GM10248 (cell line): Measurements from ENCODE around the gene CD96.

Experiments used
- CTCF ChIA-PET: fragments of 300-600 bp; sonication (Branson Sonifier 250); formaldehyde crosslinking; extraction: SDS; loops from one replicate; lab custom pipeline; 2021; ENCODE audit warnings: antibody characterized with exemption; lab: Yijun Ruan, JAX
- POLR2A ChIA-PET: fragments of 350-650 bp; sonication (Branson Sonifier 250); formaldehyde crosslinking; extraction: SDS; loops from one replicate; lab custom pipeline; 2020; ENCODE audit warnings: antibody characterized with exemption; lab: Yijun Ruan, JAX
- DNase-seq: peaks from one replicate; pipeline ENCODE4 v3.0.0; 2012; ENCODE audit errors: extremely low spot score
- TF ChIP-seq, protein P1 (sequence below): IDR thresholded peaks from 2 replicates; pipeline ENCODE4 v1.5.1; 2012; ENCODE audit warnings: mild to moderate bottlenecking, low read depth; ENCODE audit errors: extremely low read depth, missing control alignments, control extremely low read depth

Gene CD96

DNA sequence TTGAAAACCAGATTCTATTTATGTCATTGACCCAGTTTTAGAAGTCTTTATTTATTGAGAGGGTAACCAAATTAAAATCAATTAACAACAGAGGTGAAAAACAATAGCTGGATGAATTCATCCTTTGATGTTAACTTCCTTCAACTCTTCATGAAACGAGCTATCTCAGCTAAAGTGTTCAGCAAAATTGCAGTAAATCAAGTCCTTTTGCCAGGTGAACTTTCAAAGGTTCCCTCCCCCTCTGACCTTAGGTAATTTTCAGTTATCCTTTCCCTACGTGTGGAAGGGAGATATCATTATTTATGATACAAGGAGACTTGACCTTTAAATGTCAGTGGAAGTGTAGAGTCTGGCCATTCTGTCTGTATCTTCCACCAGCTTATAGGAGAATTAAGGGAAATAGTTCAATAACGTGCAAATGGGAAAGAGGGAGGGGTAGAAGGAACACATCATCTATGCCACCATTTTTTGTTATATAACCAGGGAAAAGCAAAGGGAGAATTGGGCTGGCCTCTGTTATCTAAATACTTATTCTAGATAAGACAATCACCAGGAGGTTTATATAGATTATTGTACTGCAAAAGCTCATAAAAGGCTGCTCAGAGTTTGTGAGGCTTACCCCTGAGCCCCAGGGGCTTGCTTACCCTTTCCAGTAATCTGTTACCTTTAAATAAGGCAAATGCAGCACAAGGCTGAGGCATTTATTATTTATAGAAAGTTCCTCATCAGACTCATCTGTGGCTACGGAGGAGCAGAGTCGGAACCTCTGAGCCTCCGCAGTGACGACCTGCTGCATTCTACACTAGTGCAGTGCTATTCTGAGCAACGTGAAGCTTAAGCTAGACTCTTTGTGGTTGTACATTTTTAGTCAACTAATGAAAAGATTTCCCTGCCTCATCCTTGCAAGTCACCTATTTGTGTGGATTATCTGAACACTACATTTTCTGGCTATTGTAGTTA is 150.9 kb downstream of the CD96 start:
- TF ChIP-seq, protein P1, sequence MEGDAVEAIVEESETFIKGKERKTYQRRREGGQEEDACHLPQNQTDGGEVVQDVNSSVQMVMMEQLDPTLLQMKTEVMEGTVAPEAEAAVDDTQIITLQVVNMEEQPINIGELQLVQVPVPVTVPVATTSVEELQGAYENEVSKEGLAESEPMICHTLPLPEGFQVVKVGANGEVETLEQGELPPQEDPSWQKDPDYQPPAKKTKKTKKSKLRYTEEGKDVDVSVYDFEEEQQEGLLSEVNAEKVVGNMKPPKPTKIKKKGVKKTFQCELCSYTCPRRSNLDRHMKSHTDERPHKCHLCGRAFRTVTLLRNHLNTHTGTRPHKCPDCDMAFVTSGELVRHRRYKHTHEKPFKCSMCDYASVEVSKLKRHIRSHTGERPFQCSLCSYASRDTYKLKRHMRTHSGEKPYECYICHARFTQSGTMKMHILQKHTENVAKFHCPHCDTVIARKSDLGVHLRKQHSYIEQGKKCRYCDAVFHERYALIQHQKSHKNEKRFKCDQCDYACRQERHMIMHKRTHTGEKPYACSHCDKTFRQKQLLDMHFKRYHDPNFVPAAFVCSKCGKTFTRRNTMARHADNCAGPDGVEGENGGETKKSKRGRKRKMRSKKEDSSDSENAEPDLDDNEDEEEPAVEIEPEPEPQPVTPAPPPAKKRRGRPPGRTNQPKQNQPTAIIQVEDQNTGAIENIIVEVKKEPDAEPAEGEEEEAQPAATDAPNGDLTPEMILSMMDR: no peak
- POLR2A ChIA-PET: no interaction called here
- DNase-seq: no peak
- CTCF ChIA-PET: interaction anchor here (0.9 to 5.1 kb wide), 10 partner anchors 8 to 351 kb away, joined by 3 to 53 read pairs (median 8); no protein-coding TSS in a partner anchor

DNA sequence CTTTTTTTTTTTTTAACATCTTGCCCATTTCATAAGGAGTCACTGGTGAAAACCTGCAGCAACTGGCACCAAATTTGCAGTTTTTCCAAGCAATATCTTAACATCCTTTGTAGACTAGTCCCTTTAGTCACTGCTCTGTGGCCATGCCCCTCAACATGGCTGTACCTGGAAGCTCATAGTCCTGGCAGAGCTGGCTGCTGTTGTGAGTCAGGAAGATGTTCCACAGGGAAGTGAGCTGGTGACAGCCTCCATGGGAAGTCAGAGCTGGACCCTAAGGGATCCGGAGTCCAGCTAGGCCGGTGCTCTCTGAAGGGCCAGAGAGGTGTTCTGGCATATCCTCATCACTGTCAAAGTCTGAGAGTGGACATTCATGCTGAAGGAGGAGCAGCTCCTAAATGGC is 152.5 kb downstream of the CD96 start:
- POLR2A ChIA-PET: no interaction called here
- CTCF ChIA-PET: interaction anchor here (0.9 to 5.1 kb wide), 6 partner anchors 13 to 319 kb away, joined by 3 to 53 read pairs (median 9); no protein-coding TSS in a partner anchor

DNA sequence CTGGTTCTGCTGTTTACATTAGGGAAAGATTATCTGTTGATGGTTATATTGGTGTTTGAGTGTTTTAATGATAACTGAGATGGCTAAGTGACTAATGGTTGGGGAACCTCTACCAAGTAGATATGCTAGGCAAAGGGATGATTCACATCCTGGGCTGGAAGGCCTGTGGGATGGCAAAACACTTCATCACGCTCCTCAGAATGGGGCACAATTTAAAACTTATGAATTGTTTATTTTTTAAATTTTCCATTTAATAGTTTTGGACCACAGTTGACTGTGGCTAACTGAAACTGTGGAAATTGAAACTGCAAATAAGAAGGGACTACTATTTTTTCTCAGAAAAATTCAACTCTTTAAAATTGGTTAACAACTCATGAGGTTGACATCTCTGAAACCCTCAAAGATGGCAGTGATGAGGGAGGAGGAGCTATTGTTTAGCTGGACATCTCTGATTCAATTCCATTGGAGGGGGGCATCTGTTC is 153.7 kb downstream of the CD96 start:
- POLR2A ChIA-PET: no interaction called here
- DNase-seq: no peak
- TF ChIP-seq, protein P1: no peak
- CTCF ChIA-PET: interaction anchor here (0.9 to 2.0 kb wide), 9 partner anchors 12 to 361 kb away, joined by 3 to 12 read pairs (median 4); no protein-coding TSS in a partner anchor

More for the DNA sequence above, 152.5 kb downstream of the CD96 start:
- no peak for DNase-seq
- TF ChIP-seq, protein P1: no peak

DNA sequence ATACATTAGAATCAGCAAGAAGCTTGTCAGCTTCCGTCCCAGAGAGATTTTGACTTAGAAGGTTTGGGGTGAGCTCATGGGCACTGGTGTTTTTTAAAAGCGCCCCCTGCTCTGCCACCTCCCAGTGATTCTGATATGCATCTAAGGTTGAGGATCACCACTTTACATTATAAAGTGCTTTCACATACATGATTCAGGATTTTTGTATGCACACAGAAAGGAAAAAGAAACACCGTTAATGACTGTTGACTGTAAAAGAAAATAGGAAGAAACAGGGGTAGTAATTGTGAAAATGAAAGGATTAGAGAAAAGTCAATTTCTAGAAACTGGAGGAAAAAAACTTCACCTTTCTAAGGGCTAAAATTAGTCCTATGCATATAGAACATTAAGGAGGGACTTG is 158.1 kb downstream of the CD96 start:
- POLR2A ChIA-PET: no interaction called here
- no peak for DNase-seq
- TF ChIP-seq, protein P1: no peak
- CTCF ChIA-PET: interaction anchor here (1.1 to 4.9 kb wide), 9 partner anchors 8 to 268 kb away, joined by 3 to 32 read pairs (median 6); no protein-coding TSS in a partner anchor

DNA sequence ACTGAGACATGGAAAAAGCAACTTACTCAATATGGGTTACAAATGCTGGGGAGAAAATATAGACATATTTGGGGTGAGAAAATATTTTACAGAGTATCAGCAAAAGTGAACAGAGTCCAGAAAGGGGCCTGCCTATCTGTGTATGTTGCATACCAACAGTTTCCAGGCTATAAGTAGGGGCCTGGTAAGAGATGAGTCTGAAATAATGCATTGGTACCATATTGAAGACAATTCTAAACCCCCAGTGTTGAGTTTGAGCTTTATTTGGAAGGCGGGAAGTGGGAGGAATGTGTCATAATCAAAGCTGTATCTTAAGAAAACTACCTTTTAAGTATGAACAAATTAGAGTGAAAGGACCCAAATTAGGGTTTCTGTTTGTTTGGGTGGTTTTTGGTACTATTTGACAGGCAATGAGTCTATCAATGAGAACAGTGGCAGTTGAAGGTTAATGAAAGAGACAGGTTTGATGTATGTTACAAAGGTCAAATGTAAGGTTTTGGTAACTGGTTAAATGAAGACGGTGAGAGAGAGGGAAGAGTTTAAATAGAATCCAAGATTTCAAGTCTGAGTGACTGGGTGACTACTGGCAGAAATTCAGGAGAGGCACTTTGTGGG is 159.4 kb downstream of the CD96 start:
- POLR2A ChIA-PET: no interaction called here
- DNase-seq: no peak
- CTCF ChIA-PET: interaction anchor here (1.0 to 4.9 kb wide), 5 partner anchors 9 to 267 kb away, joined by 3 to 32 read pairs (median 4); no protein-coding TSS in a partner anchor
- TF ChIP-seq, protein P1: no peak
